DOHH2 (cell line): Measurements from ENCODE around the gene PPP3R2.

Experiments
- EZH2phosphoT487 ChIP-seq: fragments of 200-600 bp; sonication (generic); IDR thresholded peaks from 2 replicates; pipeline ENCODE4 v1.6.1; 2017; ENCODE audit warnings: borderline replicate concordance, mild to moderate bottlenecking, antibody characterized with exemption, low read length, moderate library complexity, mixed read lengths
- TF ChIP-seq, protein P1 (sequence below): fragments of 200-600 bp; sonication (generic); IDR thresholded peaks from one replicate; pipeline ENCODE4 v1.5.1; 2014; ENCODE audit warnings: antibody characterized with exemption, mild to moderate bottlenecking, low read depth, low read length; ENCODE audit not compliant: poor library complexity, severe bottlenecking

DNA sequence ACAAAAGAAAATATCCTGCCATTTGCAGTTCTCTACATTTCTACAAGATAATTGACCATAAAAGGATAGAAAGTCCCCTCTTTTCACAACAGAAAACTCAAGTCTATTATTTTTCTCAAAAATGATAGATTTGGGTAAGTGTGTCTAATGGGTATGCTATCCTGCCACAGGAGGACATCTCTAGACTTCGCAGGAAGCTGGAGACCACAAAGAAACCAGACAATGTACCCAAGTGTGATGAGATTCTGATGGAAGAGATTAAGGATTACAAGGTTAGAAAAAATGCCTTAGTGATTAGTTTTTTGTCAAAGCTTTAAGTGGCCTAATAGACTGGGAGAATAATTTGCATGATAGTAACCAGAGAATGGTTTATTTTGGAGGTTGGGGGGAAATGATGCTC lies 33.0 kb downstream of the PPP3R2 start:
- TF ChIP-seq, protein P1, sequence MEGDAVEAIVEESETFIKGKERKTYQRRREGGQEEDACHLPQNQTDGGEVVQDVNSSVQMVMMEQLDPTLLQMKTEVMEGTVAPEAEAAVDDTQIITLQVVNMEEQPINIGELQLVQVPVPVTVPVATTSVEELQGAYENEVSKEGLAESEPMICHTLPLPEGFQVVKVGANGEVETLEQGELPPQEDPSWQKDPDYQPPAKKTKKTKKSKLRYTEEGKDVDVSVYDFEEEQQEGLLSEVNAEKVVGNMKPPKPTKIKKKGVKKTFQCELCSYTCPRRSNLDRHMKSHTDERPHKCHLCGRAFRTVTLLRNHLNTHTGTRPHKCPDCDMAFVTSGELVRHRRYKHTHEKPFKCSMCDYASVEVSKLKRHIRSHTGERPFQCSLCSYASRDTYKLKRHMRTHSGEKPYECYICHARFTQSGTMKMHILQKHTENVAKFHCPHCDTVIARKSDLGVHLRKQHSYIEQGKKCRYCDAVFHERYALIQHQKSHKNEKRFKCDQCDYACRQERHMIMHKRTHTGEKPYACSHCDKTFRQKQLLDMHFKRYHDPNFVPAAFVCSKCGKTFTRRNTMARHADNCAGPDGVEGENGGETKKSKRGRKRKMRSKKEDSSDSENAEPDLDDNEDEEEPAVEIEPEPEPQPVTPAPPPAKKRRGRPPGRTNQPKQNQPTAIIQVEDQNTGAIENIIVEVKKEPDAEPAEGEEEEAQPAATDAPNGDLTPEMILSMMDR, result no peak
- TF ChIP-seq EZH2phosphoT487, result no peak
